Suprapubic skin (tissue), 4 donors: ENCODE data around the gene LGI4. TPM values are rescaled to one million over a fixed set of nuclear protein-coding genes. Genes with fewer than 3 reads are reported as not detected.

Experiments
- DNase-seq, 2 donors: peaks; one replicate each; pipeline ENCODE4 v3.0.0-alpha.2; 2019; ENCODE audit warnings: low spot score in 2 of 2
- H3K27ac ChIP-seq: fragments of 200-600 bp; sonication (generic); one replicate; pipeline ENCODE4 v1.5.1; 2019
- H3K27me3 ChIP-seq: fragments of 200-600 bp; sonication (generic); one replicate; pipeline ENCODE4 v1.5.1; 2019
- H3K36me3 ChIP-seq: fragments of 200-600 bp; sonication (generic); one replicate; pipeline ENCODE4 v1.5.1; 2019
- H3K4me1 ChIP-seq: fragments of 200-600 bp; sonication (generic); one replicate; pipeline ENCODE4 v1.5.1; 2019
- H3K4me3 ChIP-seq: fragments of 200-600 bp; sonication (generic); one replicate; pipeline ENCODE4 v1.5.1; 2019; ENCODE audit warnings: mild to moderate bottlenecking
- H3K9me3 ChIP-seq: fragments of 200-600 bp; sonication (generic); one replicate; pipeline ENCODE4 v1.5.1; 2019
- EP300 ChIP-seq: sonication (generic); formaldehyde crosslinking; IDR thresholded peaks from one replicate; pipeline ENCODE4 v1.6.1; 2017; ENCODE audit warnings: antibody characterized with exemption
- POLR2A ChIP-seq, 2 donors: fragments of 450-650 bp; IDR thresholded peaks; one replicate each; pipeline ENCODE4 v1.6.1; 2017; ENCODE audit warnings: antibody characterized with exemption in 2 of 2, mild to moderate bottlenecking in 2 of 2, moderate library complexity in 2 of 2
- POLR2AphosphoS5 ChIP-seq, 3 donors: sonication (generic); formaldehyde crosslinking; IDR thresholded peaks; one replicate each; pipeline ENCODE4 v1.6.1; 2017; ENCODE audit warnings: antibody characterized with exemption in 3 of 3
- WGBS: methylation state at CpG from one replicate; pipeline ENCODE4 v1.1.5; 2018; 5-methylcytosine and 5-hydroxymethylcytosine counted together
- total RNA-seq, 4 donors: library from RNA; depleted of rRNA; stranded (reverse); fragments of >200 nt; gene quantifications; one replicate each; pipeline ENCODE4 v1.1.0, GENCODE V29; 2016
- TF ChIP-seq, protein P1 (sequence below), 2 donors: fragments of 200-600 bp in 1 of 2; fragments of 450-650 bp in 1 of 2; sonication (generic) in 1 of 2; IDR thresholded peaks; one replicate each; pipeline ENCODE4 v1.5.1; 2016 to 2019; ENCODE audit warnings: antibody characterized with exemption in 2 of 2, mild to moderate bottlenecking in 1 of 2, moderate library complexity in 1 of 2

LGI4 gene
- total RNA-seq, 4 donors from 2014 or later = 4.3 to 11.8 (median 7.8) TPM

DNA sequence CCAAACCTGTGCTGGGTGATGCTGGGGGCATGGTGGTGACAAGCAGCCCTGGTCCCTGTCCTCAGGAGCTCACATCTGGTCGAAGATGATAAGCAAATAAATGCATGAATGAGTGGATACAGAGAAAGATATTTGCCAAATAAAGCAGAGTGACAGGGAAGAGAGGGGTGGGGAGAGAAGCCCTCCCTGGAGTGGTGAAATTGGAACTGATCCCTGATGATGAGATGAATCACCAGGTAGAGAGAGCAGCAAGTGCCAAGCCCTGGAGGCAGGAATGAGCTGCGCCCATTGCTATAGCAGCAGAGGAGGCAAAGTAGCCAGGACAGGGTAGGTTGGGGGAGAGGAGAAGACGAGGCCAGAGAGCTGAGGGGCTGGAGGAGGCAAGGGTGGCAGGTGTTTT is 33.3 kb upstream of the LGI4 start:
- no peak for DNase-seq
- no peaks in the 10 kb centered on the region for H3K27me3 ChIP-seq
- H3K36me3 ChIP-seq = peaks cover 53% of the 10 kb centered on the region
- peaks cover 24% of the 10 kb centered on the region for H3K4me1 ChIP-seq
- H3K9me3 ChIP-seq = peaks cover 4% of the 10 kb centered on the region
- H3K27ac ChIP-seq = no peak overlapping the region
- no peak for TF ChIP-seq POLR2AphosphoS5 (IDR thresholded peaks at IDR 0.05)
- no peak for TF ChIP-seq POLR2A (IDR thresholded peaks at IDR 0.05)
- TF ChIP-seq, protein P1, sequence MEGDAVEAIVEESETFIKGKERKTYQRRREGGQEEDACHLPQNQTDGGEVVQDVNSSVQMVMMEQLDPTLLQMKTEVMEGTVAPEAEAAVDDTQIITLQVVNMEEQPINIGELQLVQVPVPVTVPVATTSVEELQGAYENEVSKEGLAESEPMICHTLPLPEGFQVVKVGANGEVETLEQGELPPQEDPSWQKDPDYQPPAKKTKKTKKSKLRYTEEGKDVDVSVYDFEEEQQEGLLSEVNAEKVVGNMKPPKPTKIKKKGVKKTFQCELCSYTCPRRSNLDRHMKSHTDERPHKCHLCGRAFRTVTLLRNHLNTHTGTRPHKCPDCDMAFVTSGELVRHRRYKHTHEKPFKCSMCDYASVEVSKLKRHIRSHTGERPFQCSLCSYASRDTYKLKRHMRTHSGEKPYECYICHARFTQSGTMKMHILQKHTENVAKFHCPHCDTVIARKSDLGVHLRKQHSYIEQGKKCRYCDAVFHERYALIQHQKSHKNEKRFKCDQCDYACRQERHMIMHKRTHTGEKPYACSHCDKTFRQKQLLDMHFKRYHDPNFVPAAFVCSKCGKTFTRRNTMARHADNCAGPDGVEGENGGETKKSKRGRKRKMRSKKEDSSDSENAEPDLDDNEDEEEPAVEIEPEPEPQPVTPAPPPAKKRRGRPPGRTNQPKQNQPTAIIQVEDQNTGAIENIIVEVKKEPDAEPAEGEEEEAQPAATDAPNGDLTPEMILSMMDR (IDR thresholded peaks at IDR 0.05) = no peak
- TF ChIP-seq EP300 = no peak
- 56% methylated on average over 3 of the region's 3 CpGs for WGBS
- H3K4me3 ChIP-seq = no peak overlapping the region

DNA sequence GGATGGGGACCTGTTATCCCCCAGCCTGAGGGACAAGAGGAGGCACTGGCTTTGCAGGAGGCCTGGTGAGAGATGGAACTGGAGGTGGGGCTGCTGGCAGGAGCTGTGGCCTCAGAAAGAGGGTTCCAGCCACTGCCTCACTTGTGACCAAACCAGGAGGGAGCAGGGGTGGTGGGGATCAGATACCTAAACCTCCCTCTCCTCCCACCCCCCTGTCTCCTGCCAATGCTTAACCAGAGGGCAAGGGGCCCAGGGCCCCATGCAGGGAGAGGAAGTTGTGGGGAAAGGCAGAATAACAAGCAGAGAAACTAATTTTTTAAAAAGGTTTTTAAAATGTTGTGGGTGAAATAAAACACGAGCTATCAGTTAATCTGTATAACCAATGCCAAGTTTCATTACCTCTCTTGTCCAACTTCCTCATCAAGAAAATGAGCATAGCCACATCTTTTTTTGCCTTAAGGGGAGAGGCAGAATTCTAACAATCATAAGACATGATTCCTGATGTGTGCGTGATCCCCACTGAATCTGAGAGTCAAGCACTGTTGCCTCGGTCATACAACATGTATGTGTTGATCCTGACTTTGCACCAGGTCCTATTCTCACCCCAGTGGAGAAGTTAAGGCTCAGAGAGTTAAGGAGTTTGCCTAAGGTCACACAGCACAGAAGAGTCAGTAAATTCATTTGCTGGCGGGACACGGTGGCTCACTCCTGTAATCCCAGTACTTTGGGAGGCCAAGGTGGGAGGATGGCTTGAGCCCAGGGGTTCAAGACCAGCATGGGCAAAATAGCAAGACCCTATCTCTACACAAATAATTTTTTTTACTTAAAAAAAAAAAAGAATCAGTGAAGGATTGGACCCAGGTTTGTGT is 32.6 kb upstream of the LGI4 start:
- peaks cover 4% of the 10 kb centered on the region for H3K9me3 ChIP-seq
- peak in 1 of 2 donors; percentile 47 for DNase-seq
- TF ChIP-seq POLR2A (IDR thresholded peaks at IDR 0.05) = no peak
- TF ChIP-seq EP300 = no peak
- no peak for TF ChIP-seq POLR2AphosphoS5 (IDR thresholded peaks at IDR 0.05)
- TF ChIP-seq, protein P1 (IDR thresholded peaks at IDR 0.05) = no peak
- no peaks in the 10 kb centered on the region for H3K27me3 ChIP-seq
- 43% methylated on average over 5 of the region's 5 CpGs for WGBS
- H3K4me3 ChIP-seq = no peak overlapping the region
- H3K4me1 ChIP-seq = peaks cover 24% of the 10 kb centered on the region
- H3K27ac ChIP-seq = peak overlapping the region; percentile 51
- H3K36me3 ChIP-seq = peaks cover 57% of the 10 kb centered on the region

DNA sequence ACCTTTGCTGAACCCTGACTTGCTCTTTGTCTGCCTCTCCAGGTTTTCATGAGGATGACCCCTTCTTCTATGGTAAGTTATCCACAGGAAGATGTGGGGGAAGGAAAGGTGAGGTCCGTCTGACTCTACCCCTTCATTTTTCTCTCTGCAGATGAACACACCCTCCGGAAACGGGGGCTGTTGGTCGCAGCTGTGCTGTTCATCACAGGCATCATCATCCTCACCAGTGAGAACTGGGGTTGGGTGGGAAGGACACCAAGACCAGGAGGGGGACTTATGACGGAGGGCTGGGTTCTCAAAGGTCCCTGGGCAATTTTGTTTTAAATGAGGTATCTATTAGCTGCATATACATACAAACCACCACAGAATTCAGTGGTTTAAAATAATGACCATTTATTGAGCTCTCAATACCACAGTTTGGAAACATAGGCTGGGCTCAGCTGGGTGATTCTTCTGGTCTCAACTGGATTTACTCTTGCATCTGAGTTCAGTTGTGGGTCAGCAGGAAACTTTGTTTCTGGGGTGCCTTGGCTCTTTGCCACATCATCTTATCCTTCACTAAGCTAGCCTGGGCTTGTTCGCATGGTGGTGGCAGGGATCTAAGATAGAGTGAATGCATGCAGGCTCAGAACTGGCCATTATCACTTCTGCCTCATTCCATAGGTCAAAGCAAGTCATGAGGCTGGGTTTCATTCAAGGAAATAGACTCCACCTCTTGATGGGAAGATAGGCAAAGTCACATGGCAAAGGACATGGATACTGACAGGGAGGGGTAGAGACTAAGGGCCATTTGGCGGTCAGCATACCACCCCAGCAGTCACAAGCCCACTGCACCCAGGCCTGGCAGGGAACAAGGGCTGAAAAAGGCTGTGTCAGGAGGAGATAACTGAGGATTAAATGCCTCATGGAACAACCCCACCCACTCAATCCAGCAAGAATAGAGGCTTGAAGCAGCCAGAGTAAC is 31.5 kb upstream of the LGI4 start:
- 93% methylated on average over 7 of the region's 7 CpGs for WGBS
- H3K9me3 ChIP-seq = peaks cover 4% of the 10 kb centered on the region
- H3K36me3 ChIP-seq = peaks cover 68% of the 10 kb centered on the region
- no peaks in the 10 kb centered on the region for H3K27me3 ChIP-seq
- peaks cover 24% of the 10 kb centered on the region for H3K4me1 ChIP-seq
- no peak for TF ChIP-seq POLR2A (IDR thresholded peaks at IDR 0.05)
- no peak for TF ChIP-seq EP300
- TF ChIP-seq, protein P1 (IDR thresholded peaks at IDR 0.05) = no peak
- TF ChIP-seq POLR2AphosphoS5 (IDR thresholded peaks at IDR 0.05) = no peak
- no peak overlapping the region for H3K4me3 ChIP-seq
- peak overlapping the region; percentile 51 for H3K27ac ChIP-seq
- DNase-seq = peak; percentile 18 to 44

DNA sequence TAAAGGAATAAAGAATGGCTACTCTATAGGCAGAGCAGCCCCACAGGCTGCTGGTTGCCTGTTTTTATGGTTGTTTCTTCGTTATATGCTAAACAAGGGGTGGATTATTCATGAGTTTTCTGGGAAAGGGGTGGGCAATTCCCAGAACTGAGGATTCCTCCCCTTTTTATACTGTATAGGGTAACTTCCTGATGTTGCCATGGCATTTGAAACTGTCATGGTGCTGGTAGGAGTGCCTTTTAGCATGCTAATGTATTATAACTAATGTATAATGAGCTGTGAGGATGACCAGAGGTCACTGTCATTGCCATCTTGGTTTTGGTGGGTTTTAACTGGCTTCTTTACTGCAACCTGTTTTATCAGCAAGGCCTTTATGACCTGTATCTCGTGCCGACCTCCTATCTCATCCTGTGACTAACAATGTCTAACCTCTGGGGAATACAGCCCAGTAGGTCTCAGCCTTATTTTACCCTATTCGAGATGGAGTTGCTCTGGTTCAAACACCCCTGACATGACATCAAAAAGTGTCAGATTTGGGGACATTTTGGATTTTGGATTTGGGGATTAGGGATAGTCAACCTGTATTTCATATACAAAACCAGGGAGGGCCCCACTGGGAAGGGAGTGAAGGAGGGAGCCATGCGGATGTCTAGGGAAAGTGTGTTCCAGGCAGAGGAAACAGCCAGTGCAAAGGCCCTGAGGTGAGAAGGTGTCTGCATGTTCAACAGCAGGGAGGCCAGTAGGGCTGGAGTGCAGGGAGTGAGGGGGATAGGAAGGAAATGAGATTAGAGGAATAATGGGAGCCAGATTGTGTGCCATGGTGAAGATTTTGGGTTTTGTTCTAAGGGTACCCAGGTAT is 30.6 kb upstream of the LGI4 start:
- no peak for TF ChIP-seq EP300
- TF ChIP-seq, protein P1 (IDR thresholded peaks at IDR 0.05) = no peak
- no peak for TF ChIP-seq POLR2AphosphoS5 (IDR thresholded peaks at IDR 0.05)
- no peak for TF ChIP-seq POLR2A (IDR thresholded peaks at IDR 0.05)
- DNase-seq = peak; percentile 16 to 35
- peaks cover 4% of the 10 kb centered on the region for H3K9me3 ChIP-seq
- H3K4me3 ChIP-seq = no peak overlapping the region
- H3K27ac ChIP-seq = no peak overlapping the region
- 70% methylated on average over 5 of the region's 5 CpGs for WGBS
- peaks cover 77% of the 10 kb centered on the region for H3K36me3 ChIP-seq
- H3K27me3 ChIP-seq = no peaks in the 10 kb centered on the region
- H3K4me1 ChIP-seq = peaks cover 24% of the 10 kb centered on the region
